ENCODE data around the gene ZDHHC14.
"Not testable (repeated sequence)": the region's sequence is repeated elsewhere in the genome, so short reads cannot be mapped to it uniquely, and the experiment has no call there.

Gene ZDHHC14

DNA sequence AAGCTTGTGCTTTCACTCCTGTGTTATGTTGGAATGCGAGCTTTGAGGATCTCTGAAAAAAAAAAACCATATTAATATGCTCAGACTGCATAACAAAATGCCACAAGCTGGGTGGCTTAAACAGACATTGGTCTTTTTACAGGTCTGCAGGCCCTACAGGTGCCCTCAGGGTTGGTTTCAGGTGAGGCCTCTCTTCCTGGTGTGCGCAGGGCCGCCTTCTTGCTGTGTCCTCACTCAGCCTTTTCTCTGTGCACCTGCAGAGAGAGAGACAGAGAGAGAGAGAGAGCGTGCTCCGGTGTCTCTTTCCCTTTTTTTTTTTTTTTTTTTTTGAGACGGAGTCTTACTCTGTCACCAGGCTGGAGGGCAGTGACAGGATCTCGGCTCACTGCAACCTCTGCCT is 327.9 kb downstream of the ZDHHC14 start:
- DNase-seq: no peak

DNA sequence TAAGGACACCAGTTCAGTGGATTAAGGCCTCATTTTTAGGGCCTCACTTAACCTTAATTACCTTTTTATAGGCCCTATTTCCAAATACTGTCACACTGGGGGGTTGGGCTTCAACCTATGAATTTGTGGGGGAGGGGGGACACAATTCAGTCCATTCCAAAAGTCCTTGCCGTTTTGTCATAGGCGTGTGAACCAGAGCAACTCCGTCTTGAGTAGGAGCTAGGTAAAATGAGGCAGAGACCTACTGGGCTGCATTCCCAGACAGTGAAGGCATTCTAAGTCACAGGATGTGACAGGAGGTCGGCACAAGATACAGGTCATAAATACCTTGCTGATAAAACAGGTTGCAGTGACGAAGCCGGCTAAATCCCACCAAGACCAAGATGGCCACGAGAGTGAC is 328.6 kb downstream of the ZDHHC14 start:
- DNase-seq: no peak

DNA sequence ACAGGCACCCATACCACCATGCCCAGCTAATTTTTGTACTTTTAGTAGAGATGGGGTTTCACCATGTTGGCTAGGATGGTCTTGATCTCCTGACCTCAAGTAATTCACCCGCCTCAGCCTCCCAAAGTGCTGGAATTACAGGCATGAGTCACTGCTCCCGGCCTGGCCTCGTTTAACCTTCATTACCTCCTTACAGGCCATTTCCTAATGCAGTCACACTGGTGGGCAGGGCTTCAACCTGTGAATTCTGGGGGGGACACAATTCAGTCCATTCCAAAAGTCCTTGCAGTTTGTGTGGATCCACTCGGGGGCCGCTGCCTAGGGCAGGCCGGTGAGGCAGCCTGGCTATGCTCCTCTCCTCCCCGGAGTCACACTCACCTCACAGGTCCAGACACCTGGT is 329.6 kb downstream of the ZDHHC14 start:
- DNase-seq: no peak

DNA sequence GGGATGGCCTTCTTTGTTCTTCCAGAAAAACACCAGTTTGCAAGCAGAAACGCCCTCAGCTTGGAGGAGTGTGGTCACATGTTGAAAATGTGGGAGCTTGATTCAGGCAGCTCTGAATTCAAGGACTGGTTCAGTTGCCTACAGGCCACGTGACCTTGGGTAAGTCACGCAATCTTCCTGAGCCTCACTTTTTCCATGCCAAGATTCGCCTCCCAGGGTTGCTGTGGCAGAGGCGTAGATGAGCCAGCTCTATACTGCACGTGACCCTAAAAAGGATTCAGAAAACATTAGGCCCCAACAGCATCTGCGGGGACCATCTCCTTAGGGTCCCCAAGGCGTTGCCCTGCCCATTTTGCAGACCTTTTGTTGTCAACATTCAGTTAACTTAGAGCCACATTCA is 330.1 kb downstream of the ZDHHC14 start:
- no peak for DNase-seq

DNA sequence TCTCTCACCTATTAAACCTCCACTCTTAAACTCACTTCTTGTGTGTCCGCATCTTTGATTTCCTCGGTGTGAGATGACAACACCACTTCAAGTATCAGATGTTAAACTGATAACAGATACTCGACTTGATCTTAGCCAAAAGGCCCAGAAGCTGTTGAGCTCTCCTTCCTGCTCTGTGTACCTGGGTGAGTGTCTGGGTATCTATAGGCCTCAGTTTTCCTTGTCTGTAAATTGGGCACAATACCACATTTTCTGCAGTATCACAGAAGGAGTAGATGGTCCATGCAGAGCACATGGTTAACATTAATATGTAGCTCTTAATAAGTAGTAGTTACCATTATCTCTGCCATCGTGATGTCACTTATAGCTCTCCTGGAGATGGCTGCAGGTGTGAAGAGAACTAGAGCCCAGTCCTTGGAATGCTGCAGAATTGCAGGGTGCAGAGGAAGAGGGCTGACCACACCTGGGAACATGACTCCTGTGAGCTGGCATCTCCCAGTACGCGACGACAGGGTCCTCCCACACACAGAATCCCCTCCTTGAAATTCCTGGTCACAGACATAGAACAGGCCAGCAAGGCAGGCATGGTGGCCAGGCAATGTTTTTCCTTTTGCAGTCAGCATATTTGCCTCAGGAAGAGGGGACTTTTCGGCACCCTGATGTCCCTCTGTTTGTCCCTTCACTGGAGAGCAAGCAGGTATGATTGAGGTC is 331.8 kb downstream of the ZDHHC14 start:
- no peak for DNase-seq

DNA sequence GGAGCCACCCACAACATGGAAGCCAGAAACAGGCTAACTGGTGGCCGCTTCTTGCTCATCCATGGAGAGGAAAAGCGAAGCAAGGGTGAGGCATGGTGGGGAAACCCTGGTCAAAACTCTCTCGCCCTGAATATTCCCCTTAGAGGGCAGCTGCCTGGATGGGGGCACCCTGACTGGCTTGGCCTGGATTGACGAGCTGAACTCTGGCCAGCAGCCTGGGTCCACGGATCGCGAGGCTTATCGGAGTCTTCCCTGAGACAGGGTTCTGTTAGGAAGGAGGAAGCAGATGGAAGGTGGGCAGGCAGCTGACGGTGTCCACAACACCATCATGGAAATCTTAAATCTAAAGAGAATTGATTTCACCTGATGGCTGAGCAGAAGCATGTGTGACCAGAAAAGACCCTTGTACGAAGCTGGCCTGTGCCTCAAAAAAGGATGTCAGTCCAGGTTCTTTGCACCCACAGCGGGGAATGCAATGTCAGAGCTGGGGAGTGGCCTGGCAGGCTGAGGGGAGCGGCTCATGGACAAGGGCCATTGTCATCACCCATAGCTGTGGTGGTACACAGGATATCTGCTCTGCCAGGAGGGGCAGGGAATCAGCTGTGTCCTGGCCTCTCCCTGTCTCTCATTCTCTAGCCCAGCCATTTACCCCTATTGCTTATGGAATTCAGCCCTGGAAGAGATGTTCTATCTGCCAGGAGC is 332.6 kb downstream of the ZDHHC14 start:
- no peak for DNase-seq

DNA sequence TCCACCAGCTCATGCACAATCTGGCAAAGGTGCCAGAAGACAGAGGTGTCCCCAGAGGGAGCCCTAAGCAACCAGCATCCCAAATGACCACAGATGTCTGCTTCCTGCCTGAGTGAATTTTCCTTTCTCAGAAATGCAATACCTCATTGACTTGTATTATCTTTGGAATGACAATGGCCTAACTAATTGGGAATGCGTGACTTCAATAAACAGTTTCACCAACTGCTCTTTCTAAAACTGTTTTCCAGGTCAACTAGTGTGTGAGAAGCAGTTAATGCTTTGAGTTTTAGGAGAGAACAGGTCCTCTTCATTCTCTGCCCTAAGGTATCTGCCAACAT is 333.1 kb downstream of the ZDHHC14 start:
- no peak for DNase-seq

DNA sequence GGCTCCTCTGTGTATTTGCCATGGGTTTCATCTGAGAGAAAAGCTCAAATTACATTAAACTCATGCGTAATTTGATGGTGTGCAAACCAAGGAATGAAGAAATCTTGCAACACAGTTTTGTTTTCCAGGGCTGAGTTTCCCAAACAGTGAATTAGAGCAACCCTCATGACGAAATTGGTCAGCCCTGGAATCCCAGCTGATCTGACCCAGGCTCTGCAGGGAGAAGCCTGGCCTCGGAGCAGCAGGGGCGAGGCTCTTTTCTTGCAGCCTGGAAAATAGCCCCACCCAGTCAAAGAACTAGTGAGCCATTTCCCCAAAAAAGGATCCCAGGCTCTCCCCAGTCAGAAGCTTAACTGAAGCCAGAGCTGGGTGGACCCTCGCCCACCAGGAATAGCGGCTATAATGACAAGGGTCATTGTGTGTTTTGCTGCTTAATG is 334.8 kb downstream of the ZDHHC14 start:
- DNase-seq: no peak

DNA sequence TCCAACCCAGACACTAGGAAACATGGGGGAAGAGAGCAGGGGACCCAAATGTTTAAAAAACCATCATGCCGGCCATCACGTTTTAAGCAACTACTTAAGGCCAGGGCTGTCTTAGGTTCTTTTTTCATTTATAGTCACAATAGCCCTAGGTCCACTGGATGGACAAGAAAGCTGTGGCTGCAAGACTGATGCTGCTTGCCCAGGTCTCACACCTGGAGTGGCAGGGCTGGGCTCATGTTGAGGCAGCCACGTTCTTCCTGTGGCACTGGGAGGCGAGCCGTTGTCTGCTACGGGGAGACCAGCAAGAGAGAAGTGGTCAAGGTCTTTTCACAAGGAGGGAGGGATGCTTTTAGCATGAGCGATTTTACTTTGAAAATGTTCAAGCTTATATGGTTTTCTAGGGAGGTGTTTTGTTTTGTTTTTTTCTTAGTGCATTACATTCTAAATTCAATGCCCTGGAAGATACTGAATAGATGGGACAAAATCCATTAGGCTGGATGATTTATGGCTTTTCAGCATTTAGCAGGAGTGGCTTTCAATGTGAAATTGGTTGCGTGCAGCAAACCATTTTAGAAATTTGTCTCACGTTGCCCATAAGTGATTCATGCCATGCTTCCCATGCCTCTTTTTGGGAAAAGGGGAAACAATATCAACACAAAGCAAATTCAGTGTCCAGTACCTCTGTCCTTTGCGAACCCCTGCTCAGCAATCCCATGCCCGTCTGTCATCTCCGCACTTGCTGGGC is 335.4 kb downstream of the ZDHHC14 start:
- no peak for DNase-seq

DNA sequence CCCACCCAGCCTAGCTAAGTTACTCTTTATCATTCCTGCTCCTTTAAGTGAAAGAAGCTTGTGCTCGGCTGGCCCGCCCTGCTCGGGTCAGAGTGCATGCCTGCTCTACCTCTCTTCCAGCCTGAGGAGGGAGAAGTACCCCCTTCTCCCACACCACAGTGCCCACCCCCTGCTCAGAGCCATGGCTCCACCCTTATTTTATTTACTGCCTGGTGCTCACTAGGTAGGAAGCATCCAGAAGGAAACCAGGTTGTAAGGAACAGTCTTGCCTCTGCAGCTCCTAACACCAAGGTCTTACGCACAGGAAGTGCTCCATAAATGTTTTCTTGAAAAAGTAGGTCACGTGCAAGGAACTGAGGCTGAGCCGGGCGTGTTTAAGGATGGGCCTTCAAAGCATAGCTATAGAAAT is 336.4 kb downstream of the ZDHHC14 start:
- DNase-seq: no peak

DNA sequence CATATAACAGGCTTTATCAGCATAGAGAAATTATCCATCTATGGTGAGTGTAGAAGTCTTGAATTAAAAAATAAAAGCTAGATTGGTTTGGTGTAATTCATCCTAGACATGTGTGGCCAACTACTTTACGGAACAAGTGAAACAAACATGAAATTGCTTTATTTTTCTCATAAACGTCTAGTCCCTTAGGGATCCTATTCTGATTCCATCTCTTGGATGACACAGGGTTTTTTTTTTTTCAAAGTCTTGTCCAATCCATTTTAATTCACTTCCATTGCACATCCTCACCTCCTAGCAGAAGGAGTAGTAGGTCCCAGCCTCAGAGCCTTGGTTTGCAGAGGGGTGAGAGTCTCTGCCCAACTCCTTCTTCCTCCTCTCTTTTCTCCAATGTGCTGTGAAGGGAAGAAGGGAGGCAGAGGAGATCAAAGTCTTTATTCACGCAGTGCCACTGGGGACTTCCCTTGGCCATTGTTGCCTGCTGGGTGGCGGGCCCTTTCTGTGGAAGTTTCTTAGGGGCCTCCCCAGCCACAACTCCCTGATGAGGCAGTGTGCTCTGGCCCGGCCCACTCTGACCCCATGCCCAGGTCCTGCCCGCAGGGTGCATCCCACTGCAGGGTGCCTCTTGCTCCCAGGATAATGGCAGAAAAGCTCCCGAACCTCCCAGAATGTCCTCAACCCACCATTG is 337.7 kb downstream of the ZDHHC14 start:
- DNase-seq: no peak

DNA sequence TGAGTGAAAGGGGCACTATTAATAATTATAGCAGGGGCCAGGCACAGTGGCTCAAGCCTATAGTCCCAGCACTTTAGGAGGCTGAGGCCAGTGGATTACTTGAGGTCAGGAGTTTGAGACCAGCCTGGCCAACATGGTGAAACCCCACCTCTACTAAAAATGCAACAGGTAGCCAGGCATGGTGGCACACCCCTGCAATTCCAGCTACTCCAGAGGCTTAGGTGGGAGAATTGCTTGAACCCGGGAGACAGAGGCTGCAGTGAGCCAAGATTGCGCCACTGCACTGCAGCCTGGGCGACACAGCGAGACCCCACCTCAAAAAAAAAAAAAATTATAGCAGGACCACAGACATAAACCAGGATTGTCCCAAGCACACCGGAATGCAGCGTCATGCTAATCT is 340.0 kb downstream of the ZDHHC14 start:
- DNase-seq: not testable (repeated sequence)

DNA sequence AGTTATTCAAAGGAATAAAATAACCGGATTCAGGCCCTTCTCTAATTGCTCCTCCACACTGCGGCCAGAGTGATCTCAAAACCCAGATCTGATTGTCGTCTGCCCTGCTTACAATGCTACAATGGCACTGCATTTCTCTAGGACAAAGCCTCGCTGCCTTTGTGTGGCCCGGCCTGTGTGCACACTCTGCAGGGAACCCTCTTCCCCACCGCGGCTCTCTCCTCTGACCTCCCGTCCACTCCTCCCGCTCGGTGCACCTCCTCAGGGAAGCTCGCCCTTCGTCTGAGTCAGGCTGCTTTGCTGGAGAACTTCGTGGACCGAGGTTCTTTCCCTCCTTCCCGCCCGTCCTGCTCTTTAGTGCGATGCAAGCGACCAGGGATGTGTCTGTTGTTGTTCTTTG is 340.4 kb downstream of the ZDHHC14 start:
- DNase-seq: no peak

DNA sequence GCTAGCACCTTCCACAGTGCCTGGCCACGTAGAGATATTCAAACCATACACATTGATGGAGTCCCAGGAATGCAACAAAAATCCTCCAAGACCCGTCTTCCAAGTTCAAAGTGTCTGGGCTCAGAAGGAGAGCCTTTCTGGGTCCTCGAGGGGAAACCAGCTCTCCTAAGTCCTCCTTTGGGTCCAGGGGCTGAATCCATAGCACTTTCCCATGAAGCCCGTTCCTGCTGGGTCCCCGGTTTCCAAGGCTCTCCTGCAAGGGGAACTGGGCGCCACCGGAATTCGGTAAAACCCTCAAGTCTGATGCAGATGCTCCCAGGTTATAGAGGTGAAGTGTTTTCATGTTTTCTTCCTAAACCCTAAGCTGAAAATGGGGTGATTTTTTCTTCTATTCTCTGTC is 340.8 kb downstream of the ZDHHC14 start:
- no peak for DNase-seq

DNA sequence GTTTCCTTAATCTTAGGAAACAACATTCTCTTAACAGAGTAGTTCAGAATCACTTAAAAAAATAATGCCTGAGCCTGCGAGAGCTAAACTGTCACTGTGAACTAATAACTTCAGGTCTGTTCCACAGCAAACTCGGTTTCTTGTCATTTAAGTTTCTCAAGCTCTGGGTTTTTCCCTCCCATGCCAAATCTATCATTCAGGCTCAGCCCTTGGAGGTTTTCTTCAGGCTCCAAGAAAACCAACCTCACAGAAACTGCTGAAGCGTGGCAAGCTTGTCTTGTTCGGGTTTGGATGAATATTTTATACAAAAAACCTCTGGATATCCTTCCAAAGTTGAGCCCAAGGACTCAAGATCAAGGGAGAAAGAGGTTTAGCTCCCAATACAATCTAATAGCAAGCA is 342.4 kb downstream of the ZDHHC14 start:
- DNase-seq: no peak

DNA sequence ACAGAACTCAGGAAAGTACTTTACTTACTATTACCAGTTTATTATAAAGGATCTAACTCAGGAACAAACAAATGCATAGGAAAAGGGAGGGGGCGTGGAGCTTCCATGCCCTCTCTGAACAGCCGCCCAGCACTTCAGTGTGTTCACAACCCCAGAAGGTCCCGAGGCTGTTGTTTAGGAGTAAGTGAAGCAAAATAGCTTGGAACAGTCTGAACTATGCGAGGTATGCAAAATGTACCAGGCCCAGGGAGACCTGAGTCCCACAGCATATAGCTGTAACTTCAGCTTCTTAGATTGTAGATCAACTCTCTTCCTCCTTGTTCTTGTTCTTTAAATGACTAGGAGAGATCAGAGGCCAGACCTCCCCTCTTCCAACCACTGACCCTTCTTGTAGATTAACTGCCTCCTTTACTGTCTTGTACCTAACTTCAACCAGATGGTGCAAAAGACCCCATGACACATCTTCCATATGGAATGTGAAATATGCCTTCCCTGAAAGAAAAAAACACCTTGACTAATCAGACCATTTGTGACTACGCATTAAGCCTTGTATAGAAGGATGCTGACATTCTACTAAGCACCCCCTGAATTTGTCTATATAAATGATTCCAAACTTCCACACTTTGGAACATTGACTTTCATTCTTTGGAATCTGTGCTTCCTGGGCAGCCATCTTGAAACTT is 343.3 kb downstream of the ZDHHC14 start:
- DNase-seq: no peak

DNA sequence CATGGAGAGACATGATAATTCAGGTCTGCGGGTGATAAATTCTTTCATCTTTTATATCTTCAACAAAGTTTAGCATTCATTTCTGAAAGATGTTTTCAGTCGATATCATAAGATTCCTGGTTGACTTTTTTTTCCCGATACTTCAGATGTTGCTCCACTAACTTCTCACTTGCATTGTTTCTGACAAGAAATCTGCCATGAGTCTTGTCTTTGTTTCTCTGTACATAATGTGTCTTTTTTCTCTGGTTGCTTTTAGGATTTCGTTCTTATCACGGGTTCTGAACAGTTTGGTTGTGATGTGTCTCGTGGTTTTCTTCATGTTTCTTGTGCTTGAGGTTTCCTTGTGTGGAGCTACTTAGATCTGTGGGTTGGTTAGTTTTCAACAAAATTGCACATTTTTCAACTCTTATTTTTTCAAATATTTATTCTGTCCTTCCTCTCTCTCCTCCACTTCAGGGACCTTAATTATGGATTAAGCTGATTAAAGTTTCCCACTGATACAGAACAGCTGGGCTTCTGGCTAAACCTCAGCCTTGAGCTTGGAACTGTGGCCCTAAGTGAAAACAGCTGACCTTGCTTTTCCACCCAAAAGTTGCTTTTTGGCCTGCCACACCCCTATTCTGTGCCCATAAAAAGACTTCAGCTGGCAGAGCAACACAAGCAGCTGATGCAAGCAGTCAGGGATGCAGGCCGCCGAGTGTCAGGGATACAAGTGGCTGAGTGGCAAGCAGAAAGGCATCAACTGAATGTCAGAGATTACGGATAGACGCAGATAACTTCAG is 344.2 kb downstream of the ZDHHC14 start:
- DNase-seq: no peak

DNA sequence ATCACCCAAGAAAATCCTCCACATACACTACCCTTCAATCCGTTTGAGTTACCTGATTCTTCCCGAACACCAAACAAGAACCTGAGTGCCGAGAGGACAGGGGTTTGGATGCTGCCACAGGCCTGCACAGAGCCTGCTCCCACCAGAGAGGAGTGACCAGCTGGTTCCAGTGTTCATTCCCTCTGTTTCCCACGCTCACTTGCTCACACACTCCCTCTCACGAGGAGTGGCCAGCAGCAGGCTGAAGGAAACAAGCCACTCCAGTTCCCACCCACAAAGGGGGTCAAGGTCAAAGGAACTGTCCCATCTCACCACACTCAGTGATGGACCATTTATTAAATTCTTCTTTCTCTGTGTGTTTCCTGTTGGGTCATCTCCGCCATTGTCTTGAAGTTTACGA is 344.8 kb downstream of the ZDHHC14 start:
- DNase-seq: no peak

DNA sequence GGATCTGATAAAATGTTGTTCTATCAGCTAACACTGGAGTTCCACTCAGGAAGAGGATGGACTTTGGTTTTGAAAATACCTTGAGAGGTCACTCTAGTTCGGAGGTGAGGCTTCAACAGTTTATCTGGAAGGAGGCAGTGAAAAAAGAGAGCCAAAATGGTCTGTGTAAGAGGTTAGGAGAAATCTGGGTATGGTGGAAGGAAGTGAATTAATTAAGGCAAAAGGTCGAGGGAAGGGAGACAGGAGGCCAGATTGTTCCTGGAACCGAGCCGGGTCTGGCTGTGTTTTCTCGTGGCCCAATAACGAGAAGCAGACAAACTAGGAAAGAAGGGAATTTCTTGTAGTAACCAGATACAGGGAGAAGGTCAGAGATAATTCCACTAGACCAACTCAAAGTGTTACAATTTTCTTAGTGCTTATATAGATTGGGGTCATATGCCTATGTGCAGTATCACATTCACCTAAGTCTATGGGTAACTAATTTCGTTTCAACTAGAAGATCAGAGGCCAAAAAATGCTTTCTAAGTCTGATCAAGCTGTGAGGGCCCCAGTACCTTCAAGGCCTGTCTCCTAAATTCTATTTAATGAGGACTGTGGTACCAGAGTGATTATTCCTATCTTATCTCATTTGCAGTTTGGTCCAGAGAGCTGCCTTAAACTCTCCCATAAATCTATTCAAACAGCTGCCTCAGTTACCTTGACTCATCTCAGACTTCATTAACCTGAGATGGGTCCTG is 346.1 kb downstream of the ZDHHC14 start:
- DNase-seq: no peak
